ENCODE measurements around the gene PACSIN1.

DNA sequence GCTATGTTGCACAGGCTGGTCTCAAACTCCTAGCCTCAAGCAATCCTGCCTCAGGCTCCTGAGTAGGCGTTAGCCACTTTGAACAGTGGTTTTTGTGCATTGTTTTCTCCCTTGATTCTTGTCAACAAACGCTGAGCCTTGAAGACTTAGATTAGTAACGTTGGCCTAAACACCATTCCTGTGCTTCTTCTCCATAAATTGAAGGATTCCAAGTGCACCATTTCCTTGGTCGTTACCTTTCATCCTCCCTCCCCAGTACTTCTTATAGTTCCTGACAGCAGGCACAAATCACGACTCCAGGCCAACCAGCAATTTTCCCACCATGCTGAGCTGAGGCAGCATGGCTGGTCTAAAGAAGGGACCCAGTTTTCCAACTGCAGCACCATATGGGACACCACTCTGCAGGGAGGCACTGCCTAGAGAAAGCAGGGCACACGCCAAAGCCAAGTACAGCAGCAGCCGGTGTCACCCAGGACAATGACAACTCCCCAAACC, 49.0 kb upstream of the PACSIN1 start:
- TF ChIP-seq, protein P1, sequence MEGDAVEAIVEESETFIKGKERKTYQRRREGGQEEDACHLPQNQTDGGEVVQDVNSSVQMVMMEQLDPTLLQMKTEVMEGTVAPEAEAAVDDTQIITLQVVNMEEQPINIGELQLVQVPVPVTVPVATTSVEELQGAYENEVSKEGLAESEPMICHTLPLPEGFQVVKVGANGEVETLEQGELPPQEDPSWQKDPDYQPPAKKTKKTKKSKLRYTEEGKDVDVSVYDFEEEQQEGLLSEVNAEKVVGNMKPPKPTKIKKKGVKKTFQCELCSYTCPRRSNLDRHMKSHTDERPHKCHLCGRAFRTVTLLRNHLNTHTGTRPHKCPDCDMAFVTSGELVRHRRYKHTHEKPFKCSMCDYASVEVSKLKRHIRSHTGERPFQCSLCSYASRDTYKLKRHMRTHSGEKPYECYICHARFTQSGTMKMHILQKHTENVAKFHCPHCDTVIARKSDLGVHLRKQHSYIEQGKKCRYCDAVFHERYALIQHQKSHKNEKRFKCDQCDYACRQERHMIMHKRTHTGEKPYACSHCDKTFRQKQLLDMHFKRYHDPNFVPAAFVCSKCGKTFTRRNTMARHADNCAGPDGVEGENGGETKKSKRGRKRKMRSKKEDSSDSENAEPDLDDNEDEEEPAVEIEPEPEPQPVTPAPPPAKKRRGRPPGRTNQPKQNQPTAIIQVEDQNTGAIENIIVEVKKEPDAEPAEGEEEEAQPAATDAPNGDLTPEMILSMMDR (conservative IDR thresholded peaks at IDR 0.05; ENCODE audit: low read depth, low read length) = no peak
- TF ChIP-seq RFX5 (IDR thresholded peaks at IDR 0.05; ENCODE audit: low read depth, low read length) (no peak), MXI1 (IDR thresholded peaks at IDR 0.05; ENCODE audit: borderline replicate concordance, low read depth, low read length) (no peak), POLR2A (IDR thresholded peaks at IDR 0.05; ENCODE audit: low read depth, low read length) (no peak), RCOR1 (IDR thresholded peaks at IDR 0.05; ENCODE audit: insufficient replicate concordance, low read length) (no peak), RAD21 (IDR thresholded peaks at IDR 0.05; ENCODE audit: low read length) (no peak), SMC3 (IDR thresholded peaks at IDR 0.05; ENCODE audit: low read depth, low read length) (no peak), CEBPB (IDR thresholded peaks at IDR 0.05; ENCODE audit: low read depth, low read length) (no peak), NFE2L2 (IDR thresholded peaks at IDR 0.05; ENCODE audit: low read depth, low read length) (no peak), BHLHE40 (IDR thresholded peaks at IDR 0.05; ENCODE audit: low read depth, low read length) (no peak), FOS (IDR thresholded peaks at IDR 0.05; ENCODE audit: low read depth, low read length) (no peak), CHD1 (IDR thresholded peaks at IDR 0.05; ENCODE audit: low read depth, low read length) (no peak)
- TF ChIP-seq, protein P2, sequence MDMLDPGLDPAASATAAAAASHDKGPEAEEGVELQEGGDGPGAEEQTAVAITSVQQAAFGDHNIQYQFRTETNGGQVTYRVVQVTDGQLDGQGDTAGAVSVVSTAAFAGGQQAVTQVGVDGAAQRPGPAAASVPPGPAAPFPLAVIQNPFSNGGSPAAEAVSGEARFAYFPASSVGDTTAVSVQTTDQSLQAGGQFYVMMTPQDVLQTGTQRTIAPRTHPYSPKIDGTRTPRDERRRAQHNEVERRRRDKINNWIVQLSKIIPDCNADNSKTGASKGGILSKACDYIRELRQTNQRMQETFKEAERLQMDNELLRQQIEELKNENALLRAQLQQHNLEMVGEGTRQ (IDR thresholded peaks at IDR 0.05; ENCODE audit: low read depth, low read length) = no peak
